ENCODE measurements around the gene ATM. TPM values are rescaled to one million over a fixed set of nuclear protein-coding genes. Genes with fewer than 3 reads are reported as not detected.
A peak's percentile ranks its signal among the peaks of the same experiment; 100 is the strongest.
"Not testable (repeated sequence)": the region's sequence is repeated elsewhere in the genome, so short reads cannot be mapped to it uniquely, and the experiment has no call there.

The ATM gene
- total and polyA plus RNA-seq, 8 donors = 19.3 to 68.6 (median 44.7) TPM

DNA sequence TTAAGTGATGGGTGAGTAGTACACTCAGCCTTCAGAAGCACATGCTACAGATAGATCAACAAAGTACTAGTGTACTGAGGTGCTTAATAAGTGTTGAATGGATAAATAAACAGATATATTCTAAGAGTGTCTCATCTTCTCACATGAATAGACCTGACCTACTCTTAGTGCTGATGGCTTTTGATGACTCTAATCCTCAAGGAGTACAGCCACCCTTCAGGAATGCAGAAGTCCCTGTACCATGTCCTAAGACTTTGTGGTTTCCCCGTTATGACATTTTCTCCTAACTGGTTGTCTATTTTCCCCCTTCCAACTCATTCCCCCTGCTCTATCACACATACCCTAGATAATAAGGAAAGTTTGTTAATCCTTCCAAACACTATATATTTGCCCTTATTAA, 182.8 kb downstream of the ATM start:
- no peak overlapping the region for H3K4me3 ChIP-seq
- no peak for FAIRE-seq
- no peak for ATAC-seq
- 91 to 97% methylated on average over 1 of the region's 1 CpG for WGBS, 2 donors
- no peaks in the 10 kb centered on the region for H3K36me3 ChIP-seq
- DNase-seq = no peak
- H3K4me1 ChIP-seq = no peaks in the 10 kb centered on the region
- TF ChIP-seq, protein P1, sequence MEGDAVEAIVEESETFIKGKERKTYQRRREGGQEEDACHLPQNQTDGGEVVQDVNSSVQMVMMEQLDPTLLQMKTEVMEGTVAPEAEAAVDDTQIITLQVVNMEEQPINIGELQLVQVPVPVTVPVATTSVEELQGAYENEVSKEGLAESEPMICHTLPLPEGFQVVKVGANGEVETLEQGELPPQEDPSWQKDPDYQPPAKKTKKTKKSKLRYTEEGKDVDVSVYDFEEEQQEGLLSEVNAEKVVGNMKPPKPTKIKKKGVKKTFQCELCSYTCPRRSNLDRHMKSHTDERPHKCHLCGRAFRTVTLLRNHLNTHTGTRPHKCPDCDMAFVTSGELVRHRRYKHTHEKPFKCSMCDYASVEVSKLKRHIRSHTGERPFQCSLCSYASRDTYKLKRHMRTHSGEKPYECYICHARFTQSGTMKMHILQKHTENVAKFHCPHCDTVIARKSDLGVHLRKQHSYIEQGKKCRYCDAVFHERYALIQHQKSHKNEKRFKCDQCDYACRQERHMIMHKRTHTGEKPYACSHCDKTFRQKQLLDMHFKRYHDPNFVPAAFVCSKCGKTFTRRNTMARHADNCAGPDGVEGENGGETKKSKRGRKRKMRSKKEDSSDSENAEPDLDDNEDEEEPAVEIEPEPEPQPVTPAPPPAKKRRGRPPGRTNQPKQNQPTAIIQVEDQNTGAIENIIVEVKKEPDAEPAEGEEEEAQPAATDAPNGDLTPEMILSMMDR (IDR thresholded peaks at IDR 0.05) = no peak
- H3K27ac ChIP-seq = no peak overlapping the region
- no peaks in the 10 kb centered on the region for H3K27me3 ChIP-seq
- H3K9me3 ChIP-seq = no peaks in the 10 kb centered on the region
- intact Hi-C loops (cut with DNase I) = no loop called here

DNA sequence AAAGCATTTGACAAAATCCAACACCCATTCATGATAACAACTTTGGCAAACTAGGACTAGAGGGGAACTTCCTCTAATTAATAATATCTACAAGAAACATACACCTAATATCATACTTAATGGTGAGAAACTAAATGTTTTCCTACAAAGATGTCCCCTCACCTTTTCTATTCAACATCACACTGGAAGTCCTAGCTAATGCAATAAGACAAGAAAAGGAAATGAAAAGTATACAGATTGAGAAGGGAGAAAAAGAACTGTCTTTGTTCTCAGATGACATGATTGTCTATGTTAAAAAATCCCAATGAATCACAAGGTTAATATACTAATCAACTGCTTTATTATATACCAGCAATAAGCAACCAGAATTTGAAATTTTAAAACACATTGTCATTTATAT, 192.1 kb downstream of the ATM start:
- Histone ChIP-seq H3K4me1 (no peaks in the 10 kb centered on the region), H3K9me3 (no peaks in the 10 kb centered on the region), H3K4me3 (no peak overlapping the region), H3K36me3 (no peaks in the 10 kb centered on the region), H3K27ac (no peak overlapping the region), H3K27me3 (no peaks in the 10 kb centered on the region)
- FAIRE-seq (no peak), DNase-seq (no peak), ATAC-seq (no peak)
- intact Hi-C loops (cut with DNase I) = no loop called here
- TF ChIP-seq, protein P1 (IDR thresholded peaks at IDR 0.05) = no peak

DNA sequence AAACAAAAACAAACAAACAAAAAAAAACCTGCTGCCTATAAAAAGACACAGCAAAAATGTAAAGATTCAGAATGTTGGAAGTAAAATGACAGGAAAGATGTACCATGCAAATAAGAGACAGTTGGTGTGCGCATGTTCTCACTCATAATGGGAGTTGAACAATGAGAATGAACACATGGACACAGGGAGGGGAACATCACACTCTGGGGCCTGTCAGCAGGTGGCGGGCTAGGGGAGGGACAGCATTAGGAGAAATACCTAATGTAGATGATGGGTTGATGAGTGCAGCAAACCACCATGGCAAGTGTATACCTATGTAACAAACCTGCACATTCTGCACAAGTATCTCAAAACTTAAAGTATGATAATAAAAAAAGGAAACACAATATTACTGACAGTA, 194.7 kb downstream of the ATM start:
- H3K9me3 ChIP-seq; H3K4me1 ChIP-seq; H3K27ac ChIP-seq; FAIRE-seq; ATAC-seq; H3K4me3 ChIP-seq; H3K36me3 ChIP-seq; intact Hi-C loops (cut with DNase I); H3K27me3 ChIP-seq: not testable (repeated sequence)
- WGBS, 2 donors = 74 to 76% methylated on average over 2 of the region's 2 CpGs
- DNase-seq = peak in 2 of 6 donors; percentile 20 to 26

Other genes with a start within 250 kb of the ATM start
- 10 to 100 TPM; 12.4 to 19.9 (median 15.2) TPM for gene CUL5, start 214.2 kb upstream of the ATM start, total RNA-seq
- 1 to 10 TPM; 3.1 to 6.1 TPM for gene CUL5, start 214.2 kb upstream of the ATM start, polyA plus RNA-seq
- 10 to 100 TPM; 42.3 to 64.4 (median 53.4) TPM for gene ACAT1, start 101.5 kb upstream of the ATM start, total RNA-seq
- 10 to 100 TPM; 41.4 to 59.0 TPM for gene ACAT1, start 101.5 kb upstream of the ATM start, polyA plus RNA-seq
- gene NPAT, start 429 bp upstream of the ATM start, total RNA-seq = 1 to 10 TPM; 3.9 to 10.0 (median 5.2) TPM
- 1 to 10 TPM; 1.4 to 2.3 TPM for gene NPAT, start 429 bp upstream of the ATM start, polyA plus RNA-seq
- gene C11orf65, start 244.5 kb downstream of the ATM start, total RNA-seq = 1 to 10 TPM in 2 of 6 donors, under 1 TPM in 4; 0.43 to 1.4 (median 0.61) TPM
- under 1 TPM; 0.11 to 0.45 TPM for gene C11orf65, start 244.5 kb downstream of the ATM start, polyA plus RNA-seq

All from pancreas (tissue), 10 donors.